K562 (cell line): ENCODE measurements around the gene HACL1.

ENCODE experiments used
- FOXA3 ChIP-seq, 2 experiments: fragments of 450-650 bp in 1 of 2; sonication (generic) in 1 of 2; formaldehyde crosslinking; IDR thresholded peaks in 1 of 2; conservative IDR thresholded peaks in 1 of 2; 2 replicates each; pipeline versions ENCODE4 v1.4.0 to v1.8.0; 2020 to 2022; ENCODE audit warnings: mild to moderate bottlenecking in 2 of 2, missing genetic modification reagents in 1 of 2
- JUND ChIP-seq, 2 experiments: IDR thresholded peaks; 2 replicates in 1 of 2; 3 replicates in 1 of 2; pipeline ENCODE4 v1.6.1; 2011; ENCODE audit warnings: borderline replicate concordance in 2 of 2, low read depth in 2 of 2, low read length in 2 of 2, improper control_type of control experiment in 1 of 2, missing biosample characterization in 1 of 2, missing genetic modification characterization in 1 of 2, missing genetic modification reagents in 1 of 2
- KLF6 ChIP-seq: fragments of 250-450 bp; sonication (Bioruptor Pico); IDR thresholded peaks from 2 replicates; pipeline ENCODE4 v1.4.0; 2020; ENCODE audit warnings: mild to moderate bottlenecking, moderate library complexity, borderline replicate concordance
- POLR3A ChIP-seq: IDR thresholded peaks from 2 replicates; pipeline ENCODE4 v1.6.1; 2011; ENCODE audit warnings: borderline replicate concordance, mild to moderate bottlenecking, moderate library complexity; ENCODE audit not compliant: insufficient read length, insufficient read depth; ENCODE audit errors: extremely low read depth
- TAF1 ChIP-seq: IDR thresholded peaks from 2 replicates; pipeline ENCODE4 v1.6.1; 2011; ENCODE audit warnings: mild to moderate bottlenecking, low read length, moderate library complexity; ENCODE audit not compliant: insufficient read depth, control insufficient read depth, severe bottlenecking; ENCODE audit errors: extremely low read depth
- THRAP3 ChIP-seq: fragments of 450-650 bp; IDR thresholded peaks from 2 replicates; pipeline ENCODE4 v1.6.1; 2016; ENCODE audit warnings: mild to moderate bottlenecking, inconsistent platforms, borderline replicate concordance
- ZNF589 ChIP-seq: fragments of 200-800 bp; sonication (Bioruptor generic); IDR thresholded peaks from 2 replicates; pipeline ENCODE4 v1.6.1; 2016; ENCODE audit warnings: low read depth, missing genetic modification characterization, missing compliant biosample characterization
- TF ChIP-seq, protein P1 (sequence below), 2 experiments: IDR thresholded peaks in 1 of 2; conservative IDR thresholded peaks in 1 of 2; 2 replicates each; pipeline ENCODE4 v1.6.1; 2016; ENCODE audit warnings: low read depth in 2 of 2, mild to moderate bottlenecking in 1 of 2, missing compliant biosample characterization in 1 of 2, missing genetic modification characterization in 1 of 2, moderate library complexity in 1 of 2
- TF ChIP-seq, protein P2 (sequence below), 3 experiments: IDR thresholded peaks in 2 of 3; conservative IDR thresholded peaks in 1 of 3; 2 replicates each; pipeline ENCODE4 v1.5.1; 2011 to 2012; ENCODE audit warnings: low read length in 3 of 3, mild to moderate bottlenecking in 3 of 3, control low read depth in 2 of 3, improper control_type of control experiment in 1 of 3, inconsistent platforms in 1 of 3, low read depth in 1 of 3, mixed read lengths in 1 of 3, moderate library complexity in 1 of 3; ENCODE audit not compliant: insufficient read depth in 2 of 3
- TF ChIP-seq, protein P3 (sequence below), 3 experiments: fragments of 200-800 bp in 1 of 3; sonication (Bioruptor generic) in 1 of 3; sonication (generic) in 1 of 3; formaldehyde crosslinking in 1 of 3; IDR thresholded peaks; 2 replicates each; pipeline versions ENCODE4 v1.6.1 to v1.8.0; 2016 to 2022; ENCODE audit warnings: mild to moderate bottlenecking in 2 of 3, missing compliant biosample characterization in 2 of 3, missing genetic modification characterization in 2 of 3, missing genetic modification reagents in 1 of 3

DNA sequence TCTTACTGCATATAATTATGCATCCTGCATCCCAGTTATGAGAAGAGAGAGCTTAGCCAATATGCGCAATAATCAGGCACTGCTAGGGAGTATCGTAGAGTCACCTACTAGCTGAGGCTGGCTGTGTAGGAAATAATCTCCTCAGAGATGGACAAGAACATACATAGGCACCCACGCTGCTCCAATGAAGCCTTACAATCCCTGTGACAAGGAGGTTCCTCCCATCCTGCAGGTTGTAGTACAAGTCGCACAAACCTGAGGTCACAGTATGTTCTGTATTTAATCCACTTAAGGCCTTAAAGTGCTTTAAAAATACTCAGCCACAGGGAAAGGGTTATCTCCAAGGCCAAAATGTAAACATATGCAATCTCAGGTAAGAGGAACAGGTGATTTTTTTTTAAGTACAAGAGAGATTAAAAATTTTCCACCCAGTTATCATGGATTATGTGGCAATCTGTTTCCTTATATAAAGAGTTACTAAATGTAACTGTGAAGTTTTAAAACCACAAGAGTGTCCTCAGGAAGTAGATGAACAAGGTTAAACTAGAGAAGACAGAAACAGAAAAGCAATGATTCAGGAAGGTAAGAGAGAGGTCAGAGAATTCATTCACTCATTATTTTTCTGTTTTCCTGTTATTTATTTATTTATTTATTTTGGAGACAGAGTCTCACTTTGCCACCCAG lies 72.4 kb downstream of the HACL1 start:
- TF ChIP-seq ZNF589 (CRISPR knock-in tag) (no peak), POLR3A (no peak), THRAP3 (no peak), JUND (IDR thresholded peaks at IDR 0.05; ENCODE audit: borderline replicate concordance, low read depth, low read length) (no peak), JUND (tag; IDR thresholded peaks at IDR 0.05; ENCODE audit: borderline replicate concordance, low read depth, low read length) (no peak), TAF1 (no peak), FOXA3 (CRISPR knock-in tag; conservative IDR thresholded peaks at IDR 0.05 in 1 of 2, IDR thresholded peaks at IDR 0.05 in 1 of 2) (no peak), KLF6 (CRISPR knock-in tag) (no peak)
- TF ChIP-seq, protein P1, sequence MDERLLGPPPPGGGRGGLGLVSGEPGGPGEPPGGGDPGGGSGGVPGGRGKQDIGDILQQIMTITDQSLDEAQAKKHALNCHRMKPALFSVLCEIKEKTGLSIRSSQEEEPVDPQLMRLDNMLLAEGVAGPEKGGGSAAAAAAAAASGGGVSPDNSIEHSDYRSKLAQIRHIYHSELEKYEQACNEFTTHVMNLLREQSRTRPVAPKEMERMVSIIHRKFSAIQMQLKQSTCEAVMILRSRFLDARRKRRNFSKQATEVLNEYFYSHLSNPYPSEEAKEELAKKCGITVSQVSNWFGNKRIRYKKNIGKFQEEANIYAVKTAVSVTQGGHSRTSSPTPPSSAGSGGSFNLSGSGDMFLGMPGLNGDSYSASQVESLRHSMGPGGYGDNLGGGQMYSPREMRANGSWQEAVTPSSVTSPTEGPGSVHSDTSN (CRISPR knock-in tag; IDR thresholded peaks at IDR 0.05; ENCODE audit: low read depth) = no peak
- TF ChIP-seq, protein P1 (tag; conservative IDR thresholded peaks at IDR 0.05; ENCODE audit: low read depth) = no peak
- TF ChIP-seq, protein P2, sequence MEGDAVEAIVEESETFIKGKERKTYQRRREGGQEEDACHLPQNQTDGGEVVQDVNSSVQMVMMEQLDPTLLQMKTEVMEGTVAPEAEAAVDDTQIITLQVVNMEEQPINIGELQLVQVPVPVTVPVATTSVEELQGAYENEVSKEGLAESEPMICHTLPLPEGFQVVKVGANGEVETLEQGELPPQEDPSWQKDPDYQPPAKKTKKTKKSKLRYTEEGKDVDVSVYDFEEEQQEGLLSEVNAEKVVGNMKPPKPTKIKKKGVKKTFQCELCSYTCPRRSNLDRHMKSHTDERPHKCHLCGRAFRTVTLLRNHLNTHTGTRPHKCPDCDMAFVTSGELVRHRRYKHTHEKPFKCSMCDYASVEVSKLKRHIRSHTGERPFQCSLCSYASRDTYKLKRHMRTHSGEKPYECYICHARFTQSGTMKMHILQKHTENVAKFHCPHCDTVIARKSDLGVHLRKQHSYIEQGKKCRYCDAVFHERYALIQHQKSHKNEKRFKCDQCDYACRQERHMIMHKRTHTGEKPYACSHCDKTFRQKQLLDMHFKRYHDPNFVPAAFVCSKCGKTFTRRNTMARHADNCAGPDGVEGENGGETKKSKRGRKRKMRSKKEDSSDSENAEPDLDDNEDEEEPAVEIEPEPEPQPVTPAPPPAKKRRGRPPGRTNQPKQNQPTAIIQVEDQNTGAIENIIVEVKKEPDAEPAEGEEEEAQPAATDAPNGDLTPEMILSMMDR (IDR thresholded peaks at IDR 0.05 in 2 of 3, conservative IDR thresholded peaks at IDR 0.05 in 1 of 3; ENCODE audit: insufficient read depth in 2 of 3, low read depth in 1 of 3, low read length in 3 of 3) = no peak
- TF ChIP-seq, protein P3, sequence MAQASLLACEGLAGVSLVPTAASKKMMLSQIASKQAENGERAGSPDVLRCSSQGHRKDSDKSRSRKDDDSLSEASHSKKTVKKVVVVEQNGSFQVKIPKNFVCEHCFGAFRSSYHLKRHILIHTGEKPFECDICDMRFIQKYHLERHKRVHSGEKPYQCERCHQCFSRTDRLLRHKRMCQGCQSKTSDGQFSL (CRISPR knock-in tag; IDR thresholded peaks at IDR 0.05) = no peak
- TF ChIP-seq, protein P3 (tag; IDR thresholded peaks at IDR 0.05) = no peak
